Glutamatergic neuron (in vitro differentiated cells): ENCODE results near the gene GNA12. TPM values are rescaled to one million over a fixed set of nuclear protein-coding genes. Genes with fewer than 3 reads are reported as not detected.

Source experiments
- DNase-seq: peaks from one replicate; pipeline ENCODE4 v3.0.0; 2022
- H3K27ac Mint-ChIP-seq: one replicate; pipeline ENCODE4 v1.8.0; 2020; ENCODE audit warnings: mild to moderate bottlenecking, mixed read lengths, inconsistent platforms; ENCODE audit not compliant: unreplicated experiment
- H3K27me3 Mint-ChIP-seq: one replicate; pipeline ENCODE4 v1.8.0; 2020; ENCODE audit warnings: mild to moderate bottlenecking, moderate library complexity, mixed read lengths, inconsistent platforms; ENCODE audit not compliant: unreplicated experiment
- H3K36me3 Mint-ChIP-seq: one replicate; pipeline ENCODE4 v1.8.0; 2020; ENCODE audit warnings: mild to moderate bottlenecking, mixed read lengths, inconsistent platforms; ENCODE audit not compliant: unreplicated experiment
- H3K4me1 Mint-ChIP-seq: one replicate; pipeline ENCODE4 v1.8.0; 2020; ENCODE audit warnings: mild to moderate bottlenecking, low read depth, mixed read lengths, inconsistent platforms; ENCODE audit not compliant: unreplicated experiment
- H3K4me3 Mint-ChIP-seq: one replicate; pipeline ENCODE4 v1.8.0; 2020; ENCODE audit warnings: mild to moderate bottlenecking, mixed read lengths, inconsistent platforms; ENCODE audit not compliant: unreplicated experiment
- H3K9me3 Mint-ChIP-seq: one replicate; pipeline ENCODE4 v1.8.0; 2020; ENCODE audit warnings: mild to moderate bottlenecking, moderate library complexity, mixed read lengths, inconsistent platforms; ENCODE audit not compliant: unreplicated experiment
- total RNA-seq: library from RNA; stranded (reverse); fragmentation: NEBNext Ultra II Directional; extraction: Animal tissue kit (Norgen Biotek cat#: 25700); gene quantifications from one replicate; pipeline ENCODE4 v1.2.1, GENCODE V29; 2021; ENCODE audit not compliant: unreplicated experiment
- TF ChIP-seq, protein P1 (sequence below): fragments of 200-600 bp; sonication (generic); IDR thresholded peaks from one replicate; pipeline ENCODE4 v1.5.0; 2021; ENCODE audit not compliant: partially characterized antibody, unreplicated experiment

GNA12 gene
- total RNA-seq, 1 donor from 2014 or later = 66.2 TPM

DNA sequence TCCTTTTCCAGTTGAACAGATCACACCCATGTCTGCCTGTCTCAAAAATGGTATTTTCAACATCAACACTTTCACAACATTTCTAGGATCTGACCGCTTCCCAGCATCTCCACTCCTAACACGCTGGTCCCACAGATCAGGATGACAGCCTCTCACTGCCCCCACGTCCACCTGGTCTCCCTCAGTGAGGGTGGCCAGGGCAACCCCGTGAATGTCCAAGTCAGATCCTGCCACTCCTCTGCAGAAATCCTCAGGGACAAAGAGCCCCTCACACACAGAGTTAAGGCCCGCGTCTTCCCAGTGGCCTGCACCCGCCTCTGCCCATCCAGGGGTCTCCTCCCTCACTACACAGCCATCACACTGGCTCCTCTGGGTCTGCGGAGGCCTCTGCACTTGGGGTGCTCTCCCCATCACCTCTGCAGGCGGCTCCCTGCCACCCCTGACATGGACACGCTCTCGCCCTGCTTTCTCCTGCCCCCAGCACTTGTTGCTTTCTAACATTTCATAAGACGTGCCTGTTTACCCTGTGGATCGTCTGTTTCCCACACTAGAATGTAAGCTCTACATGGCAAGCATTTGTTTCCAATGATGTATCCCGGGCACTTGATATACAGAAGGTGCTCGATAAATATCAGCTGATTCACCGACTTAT is 20.0 kb downstream of the GNA12 start:
- peaks cover 3% of the 10 kb centered on the region for H3K9me3 Mint-ChIP-seq
- no peak for DNase-seq
- peaks cover 51% of the 10 kb centered on the region for H3K4me1 Mint-ChIP-seq
- H3K4me3 Mint-ChIP-seq = peak overlapping the region; percentile 60
- peaks cover 3% of the 10 kb centered on the region for H3K27me3 Mint-ChIP-seq
- TF ChIP-seq, protein P1, sequence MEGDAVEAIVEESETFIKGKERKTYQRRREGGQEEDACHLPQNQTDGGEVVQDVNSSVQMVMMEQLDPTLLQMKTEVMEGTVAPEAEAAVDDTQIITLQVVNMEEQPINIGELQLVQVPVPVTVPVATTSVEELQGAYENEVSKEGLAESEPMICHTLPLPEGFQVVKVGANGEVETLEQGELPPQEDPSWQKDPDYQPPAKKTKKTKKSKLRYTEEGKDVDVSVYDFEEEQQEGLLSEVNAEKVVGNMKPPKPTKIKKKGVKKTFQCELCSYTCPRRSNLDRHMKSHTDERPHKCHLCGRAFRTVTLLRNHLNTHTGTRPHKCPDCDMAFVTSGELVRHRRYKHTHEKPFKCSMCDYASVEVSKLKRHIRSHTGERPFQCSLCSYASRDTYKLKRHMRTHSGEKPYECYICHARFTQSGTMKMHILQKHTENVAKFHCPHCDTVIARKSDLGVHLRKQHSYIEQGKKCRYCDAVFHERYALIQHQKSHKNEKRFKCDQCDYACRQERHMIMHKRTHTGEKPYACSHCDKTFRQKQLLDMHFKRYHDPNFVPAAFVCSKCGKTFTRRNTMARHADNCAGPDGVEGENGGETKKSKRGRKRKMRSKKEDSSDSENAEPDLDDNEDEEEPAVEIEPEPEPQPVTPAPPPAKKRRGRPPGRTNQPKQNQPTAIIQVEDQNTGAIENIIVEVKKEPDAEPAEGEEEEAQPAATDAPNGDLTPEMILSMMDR = no peak
- H3K27ac Mint-ChIP-seq = peak overlapping the region; percentile 57
- peaks cover 4% of the 10 kb centered on the region for H3K36me3 Mint-ChIP-seq

DNA sequence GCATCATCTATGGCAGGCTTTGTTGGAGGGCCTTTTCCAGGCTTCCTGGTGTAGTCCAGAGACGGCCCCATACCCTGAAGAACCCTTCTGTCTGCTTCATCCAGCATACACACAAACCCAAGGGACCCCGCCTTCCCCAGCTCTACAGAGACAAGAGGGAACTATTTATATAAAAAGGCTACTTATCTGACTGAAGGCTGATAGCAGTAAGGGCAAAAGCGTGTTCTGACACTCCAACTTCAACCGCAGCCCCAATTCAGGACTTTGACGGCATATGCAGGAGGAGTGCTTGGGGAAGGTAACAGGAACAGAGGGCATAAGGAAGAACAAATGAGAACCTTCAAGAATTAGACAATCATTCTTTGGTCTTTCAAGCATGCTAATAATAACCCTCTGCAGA is 21.0 kb downstream of the GNA12 start:
- H3K27me3 Mint-ChIP-seq = peaks cover 3% of the 10 kb centered on the region
- no peak for DNase-seq
- H3K9me3 Mint-ChIP-seq = peaks cover 3% of the 10 kb centered on the region
- H3K27ac Mint-ChIP-seq = no peak overlapping the region
- H3K36me3 Mint-ChIP-seq = peaks cover 4% of the 10 kb centered on the region
- no peak overlapping the region for H3K4me3 Mint-ChIP-seq
- peaks cover 55% of the 10 kb centered on the region for H3K4me1 Mint-ChIP-seq
- TF ChIP-seq, protein P1 = no peak

DNA sequence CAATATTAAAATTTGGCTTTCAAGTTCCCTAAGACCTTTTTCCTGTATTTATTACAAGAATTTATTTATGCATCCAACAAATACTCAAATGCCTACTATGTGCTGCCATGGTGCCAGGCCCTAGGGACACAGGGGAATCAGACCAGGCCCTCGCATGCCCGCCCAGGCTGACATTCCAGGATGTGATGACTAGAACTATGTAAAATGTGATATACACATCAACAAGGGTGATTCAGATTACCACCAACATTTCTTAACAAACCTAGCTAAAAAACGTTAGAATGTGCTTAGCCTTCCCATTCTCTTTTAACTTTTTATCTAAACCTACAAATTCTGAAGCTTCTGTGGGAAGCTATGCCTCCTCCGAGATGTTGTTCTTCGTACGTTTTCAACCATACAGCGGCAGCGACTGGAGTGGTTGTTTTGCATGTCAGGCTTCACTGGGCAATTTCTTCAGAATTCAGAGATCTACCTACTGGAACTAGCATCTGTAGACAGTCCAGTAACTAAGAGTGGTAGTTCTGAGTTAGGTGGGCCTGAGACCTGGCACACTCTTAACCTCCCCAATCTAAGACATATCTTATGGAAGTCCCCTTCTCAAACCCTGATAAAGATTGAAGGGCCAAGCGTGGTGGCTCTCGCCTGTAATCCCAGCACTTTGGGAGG is 22.1 kb downstream of the GNA12 start:
- DNase-seq = no peak
- H3K27ac Mint-ChIP-seq = peak overlapping the region; percentile 70
- H3K4me3 Mint-ChIP-seq = no peak overlapping the region
- peaks cover 3% of the 10 kb centered on the region for H3K27me3 Mint-ChIP-seq
- peaks cover 3% of the 10 kb centered on the region for H3K9me3 Mint-ChIP-seq
- TF ChIP-seq, protein P1 = no peak
- peaks cover 4% of the 10 kb centered on the region for H3K36me3 Mint-ChIP-seq
- peaks cover 51% of the 10 kb centered on the region for H3K4me1 Mint-ChIP-seq

DNA sequence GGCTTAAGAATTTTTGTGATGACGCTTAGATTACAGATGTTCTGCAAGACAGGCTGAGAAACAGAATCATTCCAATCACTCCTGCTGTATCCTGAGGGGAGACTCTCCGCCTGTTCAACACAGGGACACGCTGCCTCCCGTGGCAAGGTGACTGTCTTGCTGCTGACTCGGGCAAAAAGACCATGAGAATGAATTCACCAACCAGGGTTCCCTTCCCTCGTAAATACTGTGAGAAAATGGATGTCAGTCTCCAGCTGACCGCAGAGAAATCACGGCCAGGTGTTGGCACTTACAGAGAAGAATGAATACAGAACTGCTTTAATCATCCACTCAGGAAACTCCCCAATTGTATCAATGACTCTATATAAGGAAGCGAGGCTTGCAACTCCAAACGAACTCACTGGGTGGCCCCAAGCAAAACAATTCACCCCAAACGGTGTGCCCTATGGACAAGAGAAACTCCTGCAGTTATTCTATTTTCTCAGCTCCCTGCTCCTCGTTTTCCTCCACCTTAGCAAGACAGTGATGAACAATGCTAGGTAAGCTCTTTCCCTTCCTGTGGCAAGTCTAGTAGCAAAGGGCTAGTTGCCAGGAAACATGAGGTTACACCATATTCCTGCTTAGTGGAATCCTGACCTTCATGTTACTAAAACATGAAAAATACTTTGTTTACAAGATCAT is 22.8 kb downstream of the GNA12 start:
- no peak for DNase-seq

More for the DNA sequence above, 22.8 kb downstream of the GNA12 start:
- Mint-ChIP-seq H3K36me3 (peaks cover 8% of the 10 kb centered on the region), H3K9me3 (peaks cover 5% of the 10 kb centered on the region), H3K4me1 (peaks cover 51% of the 10 kb centered on the region), H3K27ac (peak overlapping the region; percentile 70), H3K27me3 (peaks cover 5% of the 10 kb centered on the region), H3K4me3 (no peak overlapping the region)
- TF ChIP-seq, protein P1 = no peak
